GM12865 (cell line): ENCODE results near the gene CTXND2.
"Not testable (repeated sequence)": the region's sequence is repeated elsewhere in the genome, so short reads cannot be mapped to it uniquely, and the experiment has no call there.

Source experiments
- DNase-seq: peaks from one replicate; pipeline ENCODE4 v3.0.0; 2010; ENCODE audit warnings: low read depth
- H3K4me3 ChIP-seq: 2 replicates; pipeline ENCODE4 v1.5.1; 2011; ENCODE audit warnings: mild to moderate bottlenecking, low read depth, low read length, control low read depth
- CTCF ChIP-seq: IDR thresholded peaks from 2 replicates; pipeline ENCODE4 v1.5.1; 2011; ENCODE audit warnings: low read length, control low read depth, low read depth, inconsistent platforms; ENCODE audit not compliant: insufficient read depth; ENCODE audit errors: missing control alignments

CTXND2 gene

DNA sequence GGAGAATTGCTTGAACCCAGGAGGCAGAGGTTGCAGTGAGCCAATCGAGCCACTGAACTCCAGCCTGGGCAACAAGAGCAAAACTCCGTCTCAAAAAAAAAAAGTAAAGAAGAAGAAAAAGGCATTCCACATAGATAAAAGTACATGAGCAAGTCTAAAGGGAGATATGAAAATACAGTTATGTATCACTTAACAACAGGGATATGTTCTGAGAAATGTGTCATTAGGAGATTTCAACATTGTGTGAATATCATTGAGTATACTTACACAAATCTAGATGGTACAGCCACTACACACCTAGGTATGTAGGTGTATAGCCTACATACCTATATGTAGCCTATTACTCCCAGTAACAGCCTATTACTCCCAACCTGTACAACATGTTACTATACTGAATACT, 23.2 kb upstream of the CTXND2 start:
- TF ChIP-seq CTCF = no peak
- DNase-seq = no peak
- no peak overlapping the region for H3K4me3 ChIP-seq

DNA sequence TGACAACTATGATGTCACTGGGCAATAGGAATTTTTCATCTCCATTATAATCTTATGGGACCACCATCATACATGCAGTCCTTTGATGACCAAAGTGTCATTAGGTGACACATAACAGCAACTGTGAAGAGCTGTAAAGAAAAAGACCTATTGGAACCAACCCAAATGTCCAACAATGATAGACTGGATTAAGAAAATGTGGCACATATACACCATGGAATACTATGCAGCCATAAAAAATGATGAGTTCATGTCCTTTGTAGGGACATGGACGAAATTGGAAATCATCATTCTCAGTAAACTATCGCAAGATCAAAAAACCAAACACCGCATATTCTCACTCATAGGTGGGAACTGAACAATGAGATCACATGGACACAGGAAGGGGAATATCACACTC, 22.7 kb upstream of the CTXND2 start:
- H3K4me3 ChIP-seq, DNase-seq: not testable (repeated sequence)

DNA sequence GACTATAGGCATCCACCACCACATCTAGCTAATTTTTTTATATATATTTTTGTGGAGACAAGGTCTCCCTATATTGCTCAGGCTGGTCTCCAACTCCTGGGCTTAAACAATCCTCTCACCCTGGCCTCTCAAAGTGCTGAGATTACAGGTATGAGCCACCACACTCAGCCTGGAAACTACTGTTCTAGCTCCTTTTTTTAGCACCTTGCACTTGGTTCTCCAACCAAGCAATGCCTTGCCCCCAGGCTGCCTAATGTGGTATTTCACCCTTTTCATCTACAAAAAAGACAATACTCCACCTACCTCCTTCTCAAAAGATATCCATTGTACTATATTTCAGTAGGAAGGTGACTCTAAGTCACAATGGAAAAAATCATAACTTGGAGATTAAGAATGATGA, 17.3 kb upstream of the CTXND2 start:
- DNase-seq = no peak
- no peak overlapping the region for H3K4me3 ChIP-seq
- no peak for TF ChIP-seq CTCF

DNA sequence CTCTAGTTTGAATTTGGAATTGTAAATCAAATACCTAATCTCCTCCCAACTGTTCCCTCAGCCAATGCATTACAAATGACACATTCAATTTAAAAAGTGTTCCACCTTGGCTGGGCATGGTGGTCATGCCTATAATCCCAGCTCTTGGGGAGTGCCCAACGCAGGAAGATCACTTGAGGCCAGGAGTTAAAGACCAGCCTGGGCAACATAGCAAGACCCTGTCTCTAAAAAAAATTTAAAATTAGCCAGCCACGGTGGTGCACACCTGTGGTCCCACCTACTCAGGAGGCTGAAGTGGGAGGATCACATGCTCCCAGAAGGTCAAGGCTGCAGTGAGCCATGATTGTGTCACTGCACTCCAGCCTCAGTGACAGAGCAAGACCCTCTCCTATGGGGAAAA, 14.4 kb upstream of the CTXND2 start:
- no peak for DNase-seq
- no peak for TF ChIP-seq CTCF
- H3K4me3 ChIP-seq = no peak overlapping the region

GRCh38 chr1:150873521-150873920, 13.4 kb upstream of the CTXND2 start:
- no peak overlapping the region for H3K4me3 ChIP-seq
- DNase-seq = no peak
- no peak for TF ChIP-seq CTCF

GRCh38 chr1:150874455-150875196, 12.3 kb upstream of the CTXND2 start:
- DNase-seq = no peak
- peak overlapping the region; percentile 96 for H3K4me3 ChIP-seq
- TF ChIP-seq CTCF = no peak

- peak overlapping the region; percentile 96 for H3K4me3 ChIP-seq
- peak; percentile 27 for DNase-seq
- no peak for TF ChIP-seq CTCF
Observed at GRCh38 chr1:150875197-150876118, 11.5 kb upstream of the CTXND2 start.
